SKM-1 (cell line): Measurements from ENCODE around the gene SUPT6H.
"Not testable (repeated sequence)": the region's sequence is repeated elsewhere in the genome, so short reads cannot be mapped to it uniquely, and the experiment has no call there.

ENCODE experiments used
- DNase-seq: peaks from one replicate; lab custom pipeline; 2025; ENCODE audit not compliant: unreplicated experiment; lab: John Stamatoyannopoulos, UW

The SUPT6H gene

GRCh38 chr17:28646039-28646754, 15.8 kb upstream of the SUPT6H start:
- no peak for DNase-seq

- no peak for DNase-seq
These were observed 13.3 kb upstream of the SUPT6H start for GRCh38 chr17:28648698-28649097.

DNA sequence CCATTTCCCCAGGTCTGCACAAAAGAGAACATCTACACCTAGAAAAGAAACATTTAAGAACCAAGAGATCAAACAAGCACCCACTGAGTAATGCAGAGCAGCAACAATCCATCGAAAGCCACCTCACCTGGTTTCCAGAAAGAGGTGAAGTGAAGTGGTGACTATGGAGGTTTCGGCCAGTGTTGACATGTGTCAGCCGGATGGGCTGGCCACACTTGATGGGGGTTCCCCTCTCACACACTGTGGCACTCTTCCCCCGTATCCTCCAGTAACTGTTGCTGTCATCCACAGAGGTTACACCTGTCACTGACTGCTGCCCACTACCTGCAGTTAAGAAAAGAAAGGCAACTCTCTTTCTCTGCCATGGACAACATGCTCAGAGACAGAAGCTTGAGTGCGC, 6.8 kb upstream of the SUPT6H start:
- no peak for DNase-seq

GRCh38 chr17:28657756-28658155, 4.2 kb upstream of the SUPT6H start:
- DNase-seq = no peak

- DNase-seq = not testable (repeated sequence)
These were observed 3.7 kb upstream of the SUPT6H start for GRCh38 chr17:28658342-28658741.

- DNase-seq = not testable (repeated sequence)
These were observed 3.1 kb upstream of the SUPT6H start for GRCh38 chr17:28658766-28659496.

DNA sequence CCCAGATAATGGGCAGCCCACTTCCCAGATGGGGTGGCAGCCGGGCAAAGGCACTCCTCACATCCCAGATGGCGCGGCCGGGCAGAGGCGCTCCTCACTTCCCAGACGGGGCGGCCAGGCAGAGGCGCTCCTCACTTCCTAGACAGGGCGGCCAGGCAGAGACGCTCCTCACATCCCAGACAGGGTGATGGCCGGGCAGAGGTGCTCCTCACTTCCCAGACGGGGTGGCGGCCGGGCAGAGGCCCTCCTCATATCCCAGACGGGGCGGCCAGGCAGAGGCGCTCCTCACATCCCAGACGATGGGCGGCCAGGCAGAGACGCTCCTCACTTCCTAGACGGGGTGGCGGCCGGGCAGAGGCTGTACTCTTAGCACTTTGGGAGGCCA, 2.5 kb upstream of the SUPT6H start:
- DNase-seq = not testable (repeated sequence)

- DNase-seq = no peak
These were observed 473 bp downstream of the SUPT6H start for GRCh38 chr17:28662527-28662829.

GRCh38 chr17:28663723-28664122, 1.7 kb downstream of the SUPT6H start:
- DNase-seq = no peak

DNA sequence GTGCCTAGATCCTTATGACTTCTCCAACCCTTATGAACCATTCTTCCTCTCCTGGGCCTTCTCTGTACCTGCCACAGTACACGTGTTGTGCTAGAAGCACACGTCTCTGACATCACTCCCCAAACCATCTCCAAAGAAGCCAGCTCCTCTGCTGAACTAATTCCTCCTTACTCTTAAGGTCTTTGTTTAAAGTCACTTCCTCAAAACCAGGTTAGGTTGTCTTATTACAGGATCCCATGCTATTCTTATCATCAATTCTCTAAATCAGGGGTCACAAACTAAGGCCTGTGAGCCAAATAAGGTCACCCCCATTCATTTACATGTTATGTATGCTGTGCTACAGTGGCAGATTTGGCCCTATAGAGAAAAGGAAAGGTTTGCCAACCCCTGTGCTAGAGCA, 4.0 kb downstream of the SUPT6H start:
- no peak for DNase-seq

GRCh38 chr17:28667870-28668269, 5.9 kb downstream of the SUPT6H start:
- no peak for DNase-seq

DNA sequence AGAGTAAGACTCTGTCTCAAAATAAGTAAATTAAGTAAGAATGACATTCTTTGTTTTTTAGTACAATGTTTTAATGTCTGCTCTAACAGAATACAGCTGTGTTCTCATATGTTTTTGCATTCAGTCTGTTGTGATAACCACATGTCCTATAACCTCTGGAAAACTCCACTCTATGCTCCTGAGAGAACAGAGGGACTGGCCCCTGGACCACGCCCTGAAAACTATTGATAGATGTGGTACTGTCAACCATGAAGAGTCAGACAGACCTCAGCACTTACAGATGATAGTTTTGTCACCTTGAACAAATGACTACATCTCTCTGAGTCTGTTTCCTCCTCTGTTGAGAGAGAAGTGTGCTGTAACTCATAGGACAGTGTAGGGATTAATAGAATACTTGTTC, 7.9 kb downstream of the SUPT6H start:
- no peak for DNase-seq

GRCh38 chr17:28675490-28675889, 13.5 kb downstream of the SUPT6H start:
- DNase-seq = no peak

- no peak for DNase-seq
These were observed 14.0 kb downstream of the SUPT6H start for GRCh38 chr17:28675980-28676379.

- no peak for DNase-seq
These were observed 20.6 kb downstream of the SUPT6H start for GRCh38 chr17:28682655-28683054.

DNA sequence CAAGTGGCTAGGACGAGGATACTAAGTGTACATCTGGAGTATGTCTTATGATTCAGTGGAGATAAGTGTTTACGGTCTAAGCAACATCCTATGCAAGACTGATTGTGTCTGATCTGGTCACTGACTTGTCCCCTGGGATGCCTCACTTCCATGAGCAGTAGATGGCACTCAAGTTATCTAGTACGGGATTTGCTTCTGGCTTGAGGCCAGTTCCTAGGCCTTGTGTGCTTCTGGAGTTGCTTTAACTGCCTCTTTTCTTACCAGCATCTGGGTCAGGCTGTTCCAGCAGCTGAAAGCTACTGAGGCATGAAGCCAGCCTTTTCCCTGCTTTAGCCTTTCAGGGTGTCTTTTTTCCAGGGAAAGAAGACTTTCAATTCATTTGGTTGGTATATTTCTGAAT, 23.0 kb downstream of the SUPT6H start:
- DNase-seq = no peak

DNA sequence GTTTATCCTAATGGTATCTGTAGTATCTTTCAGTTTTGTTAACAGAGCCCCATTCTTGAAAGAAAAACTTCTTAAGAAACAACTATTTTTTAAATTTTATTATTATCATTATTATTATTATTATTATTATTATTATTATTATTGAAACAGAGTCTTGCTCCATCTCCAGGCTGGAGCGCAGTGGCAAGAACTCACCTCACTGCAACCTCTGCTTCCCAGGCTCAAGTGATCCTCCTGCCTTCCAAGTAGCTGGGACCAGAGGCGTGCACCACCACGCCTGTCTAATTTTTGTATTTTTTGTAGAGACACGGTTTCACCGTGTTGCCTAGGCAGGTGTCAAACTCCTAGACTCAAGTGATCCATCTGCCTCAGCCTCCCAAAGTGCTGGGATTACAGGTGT, 23.4 kb downstream of the SUPT6H start:
- DNase-seq = no peak

DNA sequence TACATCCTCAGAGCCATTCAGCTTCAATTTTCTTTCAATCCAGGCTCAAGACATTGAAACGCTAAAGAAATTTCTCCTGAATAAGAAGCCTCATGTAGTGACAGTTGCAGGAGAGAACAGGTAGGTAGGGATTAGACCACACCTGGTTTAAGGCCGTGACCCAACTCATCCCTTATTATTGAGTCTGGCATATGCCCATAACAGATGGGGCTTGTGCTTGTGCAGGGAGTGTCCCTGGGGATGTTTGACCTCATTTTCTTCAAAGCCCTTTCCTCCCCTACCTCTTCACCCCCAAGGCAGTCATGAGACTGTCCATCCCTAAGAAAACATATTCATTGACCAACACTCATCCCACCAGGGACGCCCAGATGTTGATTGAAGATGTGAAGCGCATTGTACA, 24.3 kb downstream of the SUPT6H start:
- no peak for DNase-seq

DNA sequence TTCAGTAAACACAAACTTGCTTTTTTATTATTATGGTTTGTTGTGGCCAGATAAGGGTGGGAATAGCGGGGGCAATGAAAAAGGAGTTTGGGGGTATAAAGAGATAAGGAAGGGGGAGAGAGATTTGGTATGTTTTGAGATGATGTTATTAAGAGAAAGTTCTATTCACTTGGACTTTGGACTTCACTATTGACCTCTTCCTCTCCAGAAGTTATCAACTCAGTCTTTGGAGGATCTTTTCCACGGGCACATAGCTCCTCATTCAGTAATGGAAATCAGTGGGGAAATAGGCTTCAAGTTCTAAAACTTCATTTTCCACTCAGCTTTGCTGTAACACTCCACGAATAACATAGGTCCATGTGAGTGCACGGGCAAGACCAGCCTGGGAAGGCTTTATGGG, 26.5 kb downstream of the SUPT6H start:
- DNase-seq = no peak

- no peak for DNase-seq
These were observed 27.0 kb downstream of the SUPT6H start for GRCh38 chr17:28689011-28689410.

DNA sequence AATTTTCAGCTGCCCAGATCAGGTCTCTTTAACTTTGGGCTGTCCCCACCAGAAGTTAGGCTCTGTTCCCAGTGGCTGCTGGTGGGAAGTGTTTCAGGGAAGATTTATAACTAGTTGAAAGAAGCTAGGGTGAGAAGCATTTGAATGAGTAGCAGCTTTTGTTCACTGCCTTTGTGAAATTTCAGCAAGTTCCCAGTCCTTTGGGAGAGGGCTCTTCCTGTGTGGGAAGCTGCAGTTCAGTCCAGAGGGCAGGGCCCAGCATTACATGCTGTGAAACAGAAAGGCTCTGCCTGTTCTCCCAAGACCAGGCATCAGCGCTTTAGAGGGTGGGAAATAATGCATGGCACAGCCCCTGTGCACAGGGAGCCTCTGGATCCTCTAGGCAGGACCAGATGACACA, 31.9 kb downstream of the SUPT6H start:
- no peak for DNase-seq

GRCh38 chr17:28698253-28698941, 36.4 kb downstream of the SUPT6H start:
- DNase-seq = no peak
